ENCODE measurements around the gene RAB44. TPM values are rescaled to one million over a fixed set of nuclear protein-coding genes. Genes with fewer than 3 reads are reported as not detected.

The RAB44 gene
- total RNA-seq, 1 donor from 2014 or later: 0.20 TPM

- H3K9me3 Mint-ChIP-seq: no peaks in the 10 kb centered on the region
- peak within 1 kb of the TSS; percentile 94 for H3K27ac Mint-ChIP-seq
- H3K4me3 Mint-ChIP-seq: peak within 1 kb of the TSS; percentile 94
- H3K27me3 Mint-ChIP-seq: no peaks in the 10 kb centered on the region
- peaks cover 44% of the 10 kb centered on the region for H3K4me1 Mint-ChIP-seq
- intact Hi-C loops (cut with micrococcal nuclease): loop anchor here (1.0 to 2.0 kb wide), 4 partner anchors 28 to 652 kb away; partner anchors contain the start of genes FGD2, KCTD20, MAPK14 and PXT1
- DNase-seq (peak; percentile 80), ATAC-seq (ENCODE audit: low read depth) (peak; percentile 54)
- no peak for TF ChIP-seq CTCF (IDR thresholded peaks at IDR 0.05)
- CTCF ChIA-PET: interaction anchor here (0.9 to 2.4 kb wide), 8 partner anchors 14 to 174 kb away, joined by 3 to 17 read pairs (median 4); no protein-coding TSS in a partner anchor
- POLR2A ChIA-PET: interaction anchor here (0.6 to 8.4 kb wide), 20 partner anchors 11 to 329 kb away, joined by 3 to 226 read pairs (median 5); partner anchors contain the start of genes PPIL1 and SRSF3
- H3K36me3 Mint-ChIP-seq (ENCODE audit: low read depth): peaks cover 18% of the 10 kb centered on the region
Measured at GRCh38 chr6:36678488-36679042, 19.1 kb upstream of the RAB44 start, which contains the start of gene CDKN1A. TSS of gene CDKN1A (plus strand) at chr6:36678714. CDS start at chr6:36684102, 5,388 bp downstream.

GRCh38 chr6:36679043-36679833, 18.4 kb upstream of the RAB44 start:
- ChIA-PET CTCF (interaction anchor here (0.9 to 5.1 kb wide), 11 partner anchors 13 to 173 kb away, joined by 3 to 44 read pairs (median 4); no protein-coding TSS in a partner anchor), POLR2A (interaction anchor here (0.6 to 8.4 kb wide), 23 partner anchors 12 to 369 kb away, joined by 3 to 226 read pairs (median 5); partner anchors contain the start of genes PPIL1 and SRSF3)
- H3K36me3 Mint-ChIP-seq (ENCODE audit: low read depth): peaks cover 25% of the 10 kb centered on the region
- DNase-seq (peak; percentile 65), ATAC-seq (ENCODE audit: low read depth) (peak; percentile 7)
- H3K27ac Mint-ChIP-seq: peak overlapping the region; percentile 95
- no peaks in the 10 kb centered on the region for H3K9me3 Mint-ChIP-seq
- peaks cover 50% of the 10 kb centered on the region for H3K4me1 Mint-ChIP-seq
- intact Hi-C loops (cut with micrococcal nuclease): loop anchor here (1.0 to 2.0 kb wide), 4 partner anchors 28 to 652 kb away; partner anchors contain the start of genes FGD2, KCTD20, MAPK14 and PXT1
- TF ChIP-seq CTCF (IDR thresholded peaks at IDR 0.05): no peak
- peak overlapping the region; percentile 94 for H3K4me3 Mint-ChIP-seq
- no peaks in the 10 kb centered on the region for H3K27me3 Mint-ChIP-seq

GRCh38 chr6:36682328-36683144, 15.1 kb upstream of the RAB44 start:
- peaks cover 80% of the 10 kb centered on the region for H3K4me1 Mint-ChIP-seq
- no peak for TF ChIP-seq CTCF (IDR thresholded peaks at IDR 0.05)
- H3K4me3 Mint-ChIP-seq: peak overlapping the region; percentile 77
- ChIA-PET POLR2A (interaction anchor here (0.6 to 8.4 kb wide), 12 partner anchors 9 to 280 kb away, joined by 3 to 226 read pairs (median 6); partner anchors contain the start of genes RAB44 and SRSF3), CTCF (interaction anchor here (0.8 to 5.1 kb wide), 12 partner anchors 42 to 528 kb away, joined by 3 to 44 read pairs (median 4); no protein-coding TSS in a partner anchor)
- peak; percentile 72 for DNase-seq
- peak; percentile 49 for ATAC-seq (ENCODE audit: low read depth)
- H3K9me3 Mint-ChIP-seq: no peaks in the 10 kb centered on the region
- intact Hi-C loops (cut with micrococcal nuclease): loop anchor here (1.0 to 5.0 kb wide), 3 partner anchors 10 to 368 kb away; partner anchors contain the start of gene C6orf89
- H3K36me3 Mint-ChIP-seq (ENCODE audit: low read depth): peaks cover 54% of the 10 kb centered on the region
- peak overlapping the region; percentile 95 for H3K27ac Mint-ChIP-seq
- no peaks in the 10 kb centered on the region for H3K27me3 Mint-ChIP-seq

GRCh38 chr6:36683145-36683655, 14.4 kb upstream of the RAB44 start:
- Mint-ChIP-seq H3K9me3 (no peaks in the 10 kb centered on the region), H3K27me3 (no peaks in the 10 kb centered on the region), H3K4me3 (peak overlapping the region; percentile 77), H3K27ac (peak overlapping the region; percentile 95), H3K4me1 (peaks cover 79% of the 10 kb centered on the region), H3K36me3 (ENCODE audit: low read depth) (peaks cover 58% of the 10 kb centered on the region)
- ChIA-PET POLR2A (interaction anchor here (0.6 to 8.4 kb wide), 12 partner anchors 9 to 279 kb away, joined by 3 to 226 read pairs (median 6); partner anchors contain the start of genes RAB44 and SRSF3), CTCF (interaction anchor here (1.1 to 5.1 kb wide), 7 partner anchors 52 to 527 kb away, joined by 3 to 44 read pairs (median 5); no protein-coding TSS in a partner anchor)
- intact Hi-C loops (cut with micrococcal nuclease): loop anchor here (1.0 to 5.0 kb wide), 3 partner anchors 9 to 368 kb away; partner anchors contain the start of gene C6orf89
- no peak for ATAC-seq (ENCODE audit: low read depth)
- no peak for TF ChIP-seq CTCF (IDR thresholded peaks at IDR 0.05)
- DNase-seq: no peak

Measured in activated B cell treated with CpG ODN at 0.5 μM for 24 hours (primary cell).